Stimulated activated CD4-positive, alpha-beta T cell treated with anti-CD3 and anti-CD28 coated beads, TNF-alpha, amount 100 ng/mL, for 1 hour (primary cell): Measurements from ENCODE around the gene TCP10L.
"Not testable (repeated sequence)": the region's sequence is repeated elsewhere in the genome, so short reads cannot be mapped to it uniquely, and the experiment has no call there.

Experiments
- DNase-seq, 3 donors: peaks; one replicate each; pipeline ENCODE4 v3.0.0-alpha.2; 2020; ENCODE audit warnings: low read depth in 3 of 3, low spot score in 1 of 3

Gene TCP10L

GRCh38 chr21:32585042-32585710 lies at the start of gene TCP10L:
Gene TCP10L (minus strand): TSS chr21:32585523. CDS start chr21:32584304, 1,219 bp downstream.
- no peak for DNase-seq

- no peak for DNase-seq
Measured at GRCh38 chr21:32626621-32627196, 41.4 kb upstream of the TCP10L start.

GRCh38 chr21:32618218-32618617 lies 32.9 kb upstream of the TCP10L start:
- not testable (repeated sequence) for DNase-seq

- no peak for DNase-seq
Measured at GRCh38 chr21:32613436-32614043, 28.2 kb upstream of the TCP10L start.

- DNase-seq, result no peak
Measured at GRCh38 chr21:32612999-32613337, 27.6 kb upstream of the TCP10L start.

GRCh38 chr21:32612075-32612998 lies 27.0 kb upstream of the TCP10L start, which contains the start of gene CFAP298:
Gene CFAP298 (minus strand): TSS chr21:32612377. CDS start chr21:32612243, 134 bp downstream.
- peak; percentile 65 to 70 (median 67) for DNase-seq

- peak in 1 of 3 donors; percentile 10 for DNase-seq
Measured at GRCh38 chr21:32611471-32611997, 26.2 kb upstream of the TCP10L start.

- DNase-seq, result not testable (repeated sequence)
Measured at GRCh38 chr21:32610940-32611339, 25.6 kb upstream of the TCP10L start.

- no peak for DNase-seq
Measured at GRCh38 chr21:32608851-32609250, 23.5 kb upstream of the TCP10L start.

GRCh38 chr21:32605469-32605868 lies 20.1 kb upstream of the TCP10L start:
- DNase-seq, result no peak

GRCh38 chr21:32604464-32604863 lies 19.1 kb upstream of the TCP10L start:
- no peak for DNase-seq

GRCh38 chr21:32603131-32603530 lies 17.8 kb upstream of the TCP10L start:
- DNase-seq, result no peak

GRCh38 chr21:32602099-32602498 lies 16.8 kb upstream of the TCP10L start:
- DNase-seq, result no peak

GRCh38 chr21:32599526-32599925 lies 14.2 kb upstream of the TCP10L start:
- DNase-seq, result no peak

- DNase-seq, result no peak
Measured at GRCh38 chr21:32599091-32599490, 13.8 kb upstream of the TCP10L start.

GRCh38 chr21:32597205-32597604 lies 11.9 kb upstream of the TCP10L start:
- no peak for DNase-seq

GRCh38 chr21:32595431-32595830 lies 10.1 kb upstream of the TCP10L start:
- DNase-seq, result no peak

GRCh38 chr21:32593690-32594089 lies 8.4 kb upstream of the TCP10L start:
- no peak for DNase-seq

GRCh38 chr21:32592929-32593502 lies 7.7 kb upstream of the TCP10L start:
- no peak for DNase-seq

GRCh38 chr21:32590130-32590529 lies 4.8 kb upstream of the TCP10L start:
- no peak for DNase-seq

GRCh38 chr21:32587651-32588050 lies 2.3 kb upstream of the TCP10L start:
- no peak for DNase-seq
